GM19240 (cell line): ENCODE data around the gene DAZAP1.

Source experiments
- DNase-seq: peaks from one replicate; pipeline ENCODE4 v3.0.0; 2011; ENCODE audit warnings: low spot score; ENCODE audit not compliant: insufficient read length

DAZAP1 gene

DNA sequence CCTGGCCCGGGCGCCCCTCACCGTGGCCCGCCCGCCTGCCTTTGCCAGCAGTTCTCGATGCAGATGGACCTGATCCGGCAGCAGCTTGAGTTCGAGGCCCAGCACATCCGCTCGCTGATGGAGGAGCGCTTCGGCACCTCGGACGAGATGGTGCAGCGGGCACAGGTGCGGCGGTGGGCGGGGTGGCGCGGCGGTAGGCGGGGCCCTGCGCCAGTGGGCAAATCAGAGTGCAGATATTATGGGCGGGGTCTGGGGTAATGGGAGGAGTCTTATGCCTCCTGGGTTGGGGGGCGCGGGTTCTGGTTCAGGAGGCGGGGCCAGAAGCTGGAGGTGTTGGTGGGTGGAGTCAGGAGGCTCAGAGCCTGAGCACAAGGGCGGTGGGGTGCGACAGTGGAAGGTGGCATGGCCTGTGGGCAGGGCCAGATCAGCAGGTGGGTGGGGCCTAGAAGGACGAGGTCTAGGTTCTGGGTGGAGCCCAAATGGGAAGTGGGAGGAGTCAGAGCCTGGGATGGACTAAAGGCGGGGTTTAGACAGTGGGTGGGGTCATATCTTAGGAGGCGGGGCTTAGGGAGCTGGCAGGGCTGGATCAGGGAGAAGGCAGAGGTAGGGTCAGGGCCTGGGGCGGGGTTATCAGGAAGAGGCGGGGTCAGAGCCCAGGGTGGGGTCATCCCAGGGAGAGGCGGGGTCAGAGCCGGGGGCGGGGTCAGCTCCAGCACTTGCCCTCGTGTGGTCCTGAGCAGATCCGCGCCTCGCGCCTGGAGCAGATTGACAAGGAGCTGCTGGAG is 48.1 kb downstream of the DAZAP1 start:
- DNase-seq = no peak

DNA sequence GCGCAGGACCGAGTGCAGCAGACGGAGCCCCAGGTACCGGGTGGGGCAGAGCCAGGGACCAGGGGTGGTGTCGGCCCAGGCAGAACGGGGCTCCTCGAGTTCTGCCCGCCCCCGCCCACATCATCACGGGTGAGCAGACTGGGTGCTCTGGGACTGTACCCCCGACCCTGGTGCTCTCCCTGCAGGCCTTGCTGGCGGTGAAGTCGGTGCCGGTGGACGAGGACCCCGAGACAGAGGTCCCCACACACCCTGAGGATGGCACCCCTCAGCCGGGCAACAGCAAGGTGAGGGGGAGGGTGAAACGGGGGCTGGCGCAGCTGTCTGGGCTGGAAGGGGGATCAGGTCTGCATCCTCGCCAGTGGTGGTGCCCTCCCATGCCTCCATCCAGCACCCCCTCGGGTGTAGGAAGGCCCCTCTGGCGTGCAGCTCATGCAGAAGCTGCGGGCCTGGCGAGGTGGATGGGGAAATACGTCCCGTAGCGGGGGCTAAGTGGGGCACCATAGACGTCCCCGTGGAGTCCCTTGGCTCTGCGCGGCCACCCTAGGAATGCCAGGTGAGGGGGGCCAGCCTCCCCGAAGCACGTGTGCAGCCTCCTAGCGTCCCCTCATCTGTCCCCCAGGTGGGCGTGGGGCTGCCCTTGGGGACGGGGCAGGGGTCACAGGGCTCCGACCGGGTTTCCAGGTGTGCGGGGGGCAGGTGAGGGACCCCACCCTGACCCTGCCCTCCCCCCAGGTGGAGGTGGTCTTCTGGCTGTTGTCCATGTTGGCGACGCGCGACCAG is 48.9 kb downstream of the DAZAP1 start:
- no peak for DNase-seq

DNA sequence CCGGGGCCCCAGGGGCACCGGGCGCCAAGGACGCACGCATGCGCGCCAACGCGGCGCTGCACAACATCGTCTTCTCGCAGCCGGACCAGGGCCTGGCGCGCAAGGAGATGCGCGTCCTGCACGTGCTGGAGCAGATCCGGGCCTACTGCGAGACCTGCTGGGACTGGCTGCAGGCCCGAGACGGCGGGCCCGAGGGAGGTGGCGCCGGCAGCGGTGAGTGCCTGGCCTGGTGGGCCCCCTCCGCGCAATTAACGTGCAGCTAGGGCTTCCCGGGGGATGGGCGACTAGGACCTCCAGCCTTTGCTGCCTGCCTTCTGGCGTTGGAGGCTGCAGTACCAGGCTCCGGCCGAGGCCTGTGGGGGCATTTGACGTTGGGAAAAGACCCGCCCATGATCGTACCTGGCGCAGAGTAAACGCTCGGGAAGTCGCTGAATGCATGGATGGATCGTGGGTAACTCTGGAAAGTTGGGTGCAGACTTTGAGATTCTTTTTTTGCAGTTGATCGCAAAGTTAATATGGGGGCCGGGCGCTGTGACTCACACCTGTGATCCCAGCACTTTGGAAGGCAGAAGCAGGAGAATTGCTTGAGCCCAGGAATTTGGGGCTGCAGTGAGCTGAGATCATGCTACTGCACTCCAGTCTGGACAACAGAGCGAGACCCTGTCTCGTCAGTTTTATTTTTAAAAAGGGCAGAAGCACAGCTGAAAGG is 49.8 kb downstream of the DAZAP1 start:
- DNase-seq = no peak

DNA sequence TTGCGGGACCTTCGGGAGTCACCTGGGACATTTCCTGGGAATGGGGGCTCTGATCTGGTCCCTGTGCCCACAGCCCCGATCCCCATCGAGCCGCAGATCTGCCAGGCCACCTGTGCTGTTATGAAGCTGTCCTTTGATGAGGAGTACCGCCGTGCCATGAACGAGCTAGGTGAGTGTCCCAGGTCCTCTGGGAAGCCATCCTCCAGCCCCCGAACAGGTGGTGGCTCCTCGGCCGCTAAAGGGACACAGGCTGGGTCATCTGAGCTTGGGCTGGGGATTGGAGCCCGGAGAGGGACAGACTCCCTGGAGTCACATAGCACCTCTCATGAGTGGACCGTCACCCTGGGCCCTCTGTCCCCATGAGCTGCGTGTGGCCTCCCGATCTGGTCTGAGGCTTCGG is 50.5 kb downstream of the DAZAP1 start:
- no peak for DNase-seq

DNA sequence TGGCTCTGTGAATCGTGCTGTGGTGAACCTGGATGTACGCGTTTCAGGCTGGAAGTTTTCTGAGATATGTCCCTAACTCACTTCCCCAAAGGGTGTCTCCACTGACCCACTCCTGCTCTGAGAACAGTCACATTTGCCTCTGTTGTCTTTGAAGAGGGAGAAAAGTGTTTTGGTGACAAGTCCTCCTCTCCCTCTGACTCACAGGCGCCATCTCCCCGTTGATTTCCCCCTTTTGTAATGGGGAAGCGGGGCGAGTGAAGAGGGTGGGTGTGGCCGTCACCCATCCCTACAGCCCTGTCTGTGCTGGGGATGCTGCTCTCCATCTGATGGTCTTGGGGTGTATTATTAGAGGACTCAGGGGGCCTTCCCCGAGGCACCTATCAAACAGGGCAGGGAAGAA is 52.1 kb downstream of the DAZAP1 start:
- DNase-seq = no peak

DNA sequence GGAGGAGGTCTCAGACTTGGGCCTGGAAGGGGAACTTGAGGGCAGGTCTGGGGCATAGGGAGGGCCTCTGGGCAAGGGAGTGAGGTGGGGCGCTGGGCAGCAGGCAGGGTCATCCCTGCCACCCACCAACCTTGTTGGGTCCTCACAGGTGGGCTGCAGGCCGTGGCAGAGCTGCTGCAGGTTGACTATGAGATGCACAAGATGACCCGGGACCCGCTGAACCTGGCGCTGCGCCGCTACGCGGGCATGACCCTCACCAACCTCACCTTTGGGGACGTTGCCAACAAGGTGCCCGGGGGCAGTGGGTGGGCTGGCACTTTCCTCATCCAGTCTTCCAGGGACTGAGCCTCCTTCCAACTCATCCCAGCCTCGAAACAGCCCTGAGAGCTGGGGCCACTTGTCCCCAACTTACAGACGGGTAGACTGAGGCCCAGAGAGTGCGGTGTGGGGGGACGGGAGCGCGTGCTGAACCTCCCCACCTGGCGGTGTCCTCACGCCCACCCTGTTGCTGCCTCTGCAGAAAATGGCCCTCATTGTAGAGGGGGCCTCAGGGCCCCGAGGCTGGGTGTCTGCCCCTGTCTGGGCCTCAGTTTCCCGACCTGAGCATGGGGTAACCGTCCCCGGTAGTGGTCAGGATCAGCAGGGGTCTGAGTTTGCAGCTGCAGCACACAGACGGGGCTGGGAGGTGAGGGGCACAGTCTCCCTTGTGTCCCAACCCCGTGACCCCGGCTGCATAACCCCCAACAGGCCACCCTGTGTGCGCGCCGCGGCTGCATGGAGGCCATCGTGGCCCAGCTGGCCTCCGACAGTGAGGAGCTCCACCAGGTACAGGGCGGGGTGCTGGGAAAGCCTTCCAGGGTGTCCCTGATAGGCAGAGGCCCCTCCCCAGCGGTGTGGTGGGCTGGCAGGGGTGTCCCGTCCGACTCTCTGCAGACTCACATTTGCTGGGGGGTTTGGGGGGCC is 52.9 kb downstream of the DAZAP1 start:
- no peak for DNase-seq

DNA sequence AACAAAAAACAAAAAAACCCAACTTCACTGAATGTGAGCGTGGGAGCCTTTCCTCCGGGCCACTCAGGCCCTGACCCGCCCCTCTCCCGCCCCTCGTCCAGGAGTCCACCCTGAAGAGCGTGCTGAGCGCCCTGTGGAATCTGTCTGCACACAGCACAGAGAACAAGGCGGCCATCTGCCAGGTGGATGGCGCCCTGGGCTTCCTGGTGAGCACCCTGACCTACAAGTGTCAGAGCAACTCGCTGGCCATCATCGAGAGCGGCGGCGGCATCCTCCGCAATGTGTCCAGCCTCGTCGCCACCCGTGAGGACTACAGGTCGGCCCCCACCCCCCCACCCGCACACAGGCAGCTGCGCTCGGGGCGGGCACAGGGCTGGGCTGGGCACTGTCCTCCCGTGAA is 54.5 kb downstream of the DAZAP1 start:
- no peak for DNase-seq

DNA sequence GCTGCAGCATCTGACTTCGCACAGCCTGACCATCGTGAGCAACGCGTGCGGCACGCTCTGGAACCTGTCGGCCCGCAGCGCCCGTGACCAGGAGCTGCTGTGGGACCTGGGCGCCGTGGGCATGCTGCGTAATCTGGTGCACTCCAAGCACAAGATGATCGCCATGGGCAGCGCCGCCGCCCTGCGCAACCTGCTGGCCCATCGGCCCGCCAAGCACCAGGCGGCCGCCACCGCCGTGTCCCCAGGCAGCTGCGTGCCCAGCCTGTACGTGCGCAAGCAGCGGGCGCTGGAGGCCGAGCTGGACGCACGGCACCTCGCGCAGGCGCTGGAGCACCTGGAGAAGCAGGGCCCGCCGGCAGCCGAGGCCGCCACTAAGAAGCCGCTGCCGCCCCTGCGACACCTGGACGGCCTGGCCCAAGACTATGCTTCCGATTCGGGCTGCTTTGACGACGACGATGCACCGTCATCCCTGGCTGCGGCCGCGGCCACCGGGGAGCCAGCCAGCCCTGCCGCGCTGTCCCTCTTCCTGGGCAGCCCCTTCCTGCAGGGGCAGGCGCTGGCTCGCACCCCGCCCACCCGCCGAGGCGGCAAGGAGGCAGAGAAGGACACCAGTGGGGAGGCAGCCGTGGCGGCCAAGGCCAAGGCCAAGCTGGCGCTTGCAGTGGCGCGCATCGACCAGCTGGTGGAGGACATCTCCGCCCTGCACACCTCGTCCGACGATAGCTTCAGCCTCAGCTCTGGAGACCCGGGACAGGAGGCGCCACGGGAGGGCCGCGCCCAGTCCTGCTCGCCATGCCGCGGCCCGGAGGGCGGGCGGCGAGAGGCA is 58.0 kb downstream of the DAZAP1 start:
- no peak for DNase-seq

DNA sequence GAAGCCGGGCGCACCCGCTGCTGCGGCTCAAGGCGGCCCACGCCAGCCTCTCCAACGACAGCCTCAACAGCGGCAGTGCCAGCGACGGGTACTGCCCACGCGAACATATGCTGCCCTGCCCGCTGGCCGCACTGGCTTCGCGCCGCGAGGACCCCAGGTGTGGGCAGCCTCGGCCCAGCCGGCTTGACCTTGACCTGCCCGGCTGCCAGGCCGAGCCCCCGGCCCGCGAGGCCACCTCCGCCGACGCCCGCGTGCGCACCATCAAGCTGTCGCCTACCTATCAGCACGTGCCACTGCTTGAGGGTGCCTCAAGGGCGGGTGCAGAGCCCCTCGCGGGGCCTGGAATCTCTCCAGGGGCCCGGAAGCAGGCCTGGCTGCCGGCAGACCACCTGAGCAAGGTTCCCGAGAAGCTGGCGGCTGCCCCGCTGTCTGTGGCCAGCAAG is 58.7 kb downstream of the DAZAP1 start:
- DNase-seq = no peak

DNA sequence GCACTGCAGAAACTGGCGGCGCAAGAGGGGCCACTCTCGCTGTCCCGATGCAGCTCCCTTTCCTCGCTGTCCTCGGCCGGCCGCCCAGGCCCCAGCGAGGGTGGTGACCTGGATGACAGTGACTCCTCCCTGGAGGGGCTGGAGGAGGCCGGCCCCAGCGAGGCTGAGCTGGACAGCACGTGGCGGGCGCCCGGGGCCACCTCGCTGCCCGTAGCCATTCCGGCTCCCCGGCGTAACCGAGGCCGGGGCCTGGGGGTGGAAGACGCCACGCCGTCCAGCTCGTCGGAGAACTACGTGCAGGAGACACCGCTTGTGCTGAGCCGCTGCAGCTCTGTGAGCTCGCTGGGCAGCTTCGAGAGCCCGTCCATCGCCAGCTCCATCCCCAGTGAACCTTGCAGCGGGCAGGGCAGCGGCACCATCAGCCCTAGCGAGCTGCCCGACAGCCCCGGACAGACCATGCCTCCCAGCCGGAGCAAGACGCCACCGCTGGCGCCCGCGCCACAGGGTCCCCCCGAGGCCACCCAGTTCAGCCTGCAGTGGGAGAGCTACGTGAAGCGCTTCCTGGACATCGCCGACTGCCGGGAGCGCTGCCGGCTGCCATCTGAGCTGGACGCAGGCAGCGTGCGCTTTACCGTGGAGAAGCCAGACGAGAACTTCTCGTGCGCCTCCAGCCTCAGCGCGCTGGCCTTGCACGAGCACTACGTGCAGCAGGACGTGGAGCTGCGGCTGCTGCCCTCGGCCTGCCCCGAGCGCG is 59.3 kb downstream of the DAZAP1 start:
- no peak for DNase-seq

DNA sequence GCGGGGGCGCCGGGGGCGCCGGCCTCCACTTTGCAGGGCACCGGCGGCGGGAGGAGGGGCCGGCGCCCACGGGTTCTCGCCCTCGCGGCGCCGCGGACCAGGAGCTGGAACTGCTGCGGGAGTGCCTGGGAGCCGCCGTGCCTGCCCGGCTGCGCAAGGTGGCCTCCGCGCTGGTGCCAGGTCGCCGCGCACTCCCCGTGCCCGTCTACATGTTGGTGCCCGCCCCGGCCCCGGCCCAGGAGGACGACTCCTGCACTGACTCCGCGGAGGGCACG is 59.8 kb downstream of the DAZAP1 start:
- no peak for DNase-seq

DNA sequence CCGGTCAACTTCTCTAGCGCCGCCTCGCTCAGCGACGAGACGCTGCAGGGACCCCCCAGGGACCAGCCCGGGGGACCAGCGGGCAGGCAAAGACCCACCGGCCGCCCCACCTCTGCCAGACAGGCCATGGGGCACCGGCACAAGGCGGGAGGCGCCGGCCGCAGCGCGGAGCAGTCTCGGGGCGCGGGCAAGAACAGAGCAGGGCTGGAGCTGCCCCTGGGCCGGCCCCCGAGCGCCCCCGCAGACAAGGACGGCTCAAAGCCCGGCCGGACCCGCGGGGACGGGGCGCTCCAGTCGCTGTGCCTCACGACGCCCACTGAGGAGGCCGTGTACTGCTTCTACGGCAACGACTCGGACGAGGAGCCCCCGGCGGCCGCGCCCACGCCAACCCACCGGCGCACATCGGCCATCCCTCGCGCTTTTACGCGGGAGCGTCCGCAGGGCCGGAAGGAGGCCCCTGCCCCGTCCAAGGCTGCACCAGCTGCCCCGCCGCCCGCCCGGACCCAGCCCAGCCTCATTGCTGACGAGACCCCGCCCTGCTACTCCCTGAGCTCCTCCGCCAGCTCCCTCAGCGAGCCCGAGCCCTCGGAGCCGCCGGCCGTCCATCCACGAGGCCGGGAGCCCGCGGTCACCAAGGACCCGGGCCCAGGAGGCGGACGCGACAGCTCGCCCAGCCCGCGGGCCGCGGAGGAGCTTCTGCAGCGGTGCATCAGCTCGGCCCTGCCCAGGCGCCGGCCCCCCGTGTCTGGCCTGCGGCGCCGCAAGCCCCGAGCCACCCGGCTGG is 60.3 kb downstream of the DAZAP1 start:
- DNase-seq = no peak

DNA sequence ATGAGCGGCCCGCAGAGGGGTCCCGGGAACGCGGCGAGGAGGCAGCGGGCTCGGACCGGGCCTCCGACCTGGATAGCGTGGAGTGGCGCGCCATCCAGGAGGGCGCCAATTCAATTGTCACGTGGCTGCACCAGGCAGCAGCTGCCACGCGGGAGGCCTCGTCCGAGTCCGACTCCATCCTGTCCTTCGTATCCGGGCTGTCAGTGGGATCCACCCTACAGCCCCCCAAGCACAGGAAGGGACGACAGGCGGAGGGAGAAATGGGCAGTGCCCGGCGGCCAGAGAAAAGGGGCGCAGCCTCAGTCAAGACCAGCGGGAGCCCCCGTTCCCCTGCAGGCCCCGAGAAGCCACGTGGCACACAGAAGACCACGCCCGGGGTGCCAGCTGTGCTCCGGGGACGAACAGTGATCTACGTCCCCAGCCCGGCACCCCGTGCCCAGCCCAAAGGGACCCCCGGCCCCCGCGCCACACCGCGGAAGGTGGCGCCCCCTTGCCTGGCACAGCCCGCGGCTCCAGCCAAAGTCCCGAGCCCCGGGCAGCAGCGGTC is 61.0 kb downstream of the DAZAP1 start:
- no peak for DNase-seq

DNA sequence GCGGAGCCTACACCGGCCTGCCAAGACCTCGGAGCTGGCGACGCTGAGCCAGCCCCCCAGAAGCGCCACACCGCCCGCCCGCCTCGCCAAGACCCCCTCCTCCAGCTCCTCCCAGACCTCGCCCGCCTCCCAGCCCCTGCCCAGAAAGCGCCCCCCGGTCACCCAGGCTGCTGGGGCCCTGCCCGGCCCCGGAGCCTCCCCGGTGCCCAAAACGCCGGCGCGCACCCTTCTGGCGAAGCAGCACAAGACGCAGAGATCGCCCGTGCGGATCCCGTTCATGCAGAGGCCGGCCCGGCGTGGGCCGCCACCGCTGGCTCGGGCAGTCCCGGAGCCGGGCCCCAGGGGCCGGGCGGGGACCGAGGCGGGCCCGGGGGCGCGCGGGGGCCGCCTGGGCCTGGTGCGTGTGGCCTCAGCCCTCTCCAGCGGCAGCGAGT is 61.5 kb downstream of the DAZAP1 start:
- DNase-seq = no peak

DNA sequence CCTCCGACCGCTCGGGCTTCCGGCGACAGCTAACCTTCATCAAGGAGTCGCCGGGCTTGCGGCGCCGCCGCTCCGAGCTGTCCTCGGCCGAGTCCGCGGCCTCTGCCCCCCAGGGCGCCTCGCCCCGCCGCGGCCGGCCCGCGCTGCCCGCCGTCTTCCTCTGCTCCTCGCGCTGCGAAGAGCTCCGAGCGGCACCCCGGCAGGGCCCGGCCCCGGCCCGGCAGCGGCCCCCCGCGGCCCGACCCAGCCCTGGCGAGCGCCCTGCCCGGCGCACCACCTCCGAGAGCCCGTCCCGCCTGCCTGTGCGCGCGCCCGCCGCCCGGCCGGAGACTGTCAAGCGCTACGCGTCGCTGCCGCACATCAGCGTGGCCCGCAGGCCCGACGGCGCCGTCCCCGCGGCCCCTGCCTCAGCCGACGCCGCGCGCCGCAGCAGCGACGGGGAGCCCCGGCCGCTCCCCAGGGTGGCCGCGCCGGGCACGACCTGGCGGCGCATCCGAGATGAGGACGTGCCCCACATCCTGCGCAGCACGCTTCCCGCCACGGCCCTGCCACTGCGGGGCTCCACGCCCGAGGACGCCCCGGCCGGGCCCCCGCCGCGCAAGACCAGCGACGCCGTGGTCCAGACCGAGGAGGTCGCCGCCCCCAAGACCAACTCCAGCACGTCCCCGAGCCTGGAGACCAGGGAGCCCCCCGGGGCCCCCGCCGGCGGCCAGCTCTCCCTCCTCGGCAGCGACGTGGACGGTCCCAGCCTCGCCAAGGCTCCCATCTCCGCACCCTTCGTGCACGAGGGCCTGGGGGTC is 62.1 kb downstream of the DAZAP1 start:
- DNase-seq = no peak

DNA sequence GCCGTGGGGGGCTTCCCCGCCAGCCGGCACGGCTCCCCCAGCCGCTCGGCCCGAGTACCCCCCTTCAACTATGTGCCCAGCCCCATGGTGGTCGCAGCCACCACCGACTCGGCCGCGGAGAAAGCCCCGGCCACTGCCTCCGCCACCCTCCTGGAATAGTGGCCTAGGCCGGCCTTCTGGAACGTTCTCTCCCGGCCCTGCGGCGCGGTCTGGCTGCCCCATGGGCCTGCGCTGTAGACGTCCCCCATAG is 62.6 kb downstream of the DAZAP1 start:
- DNase-seq = no peak

DNA sequence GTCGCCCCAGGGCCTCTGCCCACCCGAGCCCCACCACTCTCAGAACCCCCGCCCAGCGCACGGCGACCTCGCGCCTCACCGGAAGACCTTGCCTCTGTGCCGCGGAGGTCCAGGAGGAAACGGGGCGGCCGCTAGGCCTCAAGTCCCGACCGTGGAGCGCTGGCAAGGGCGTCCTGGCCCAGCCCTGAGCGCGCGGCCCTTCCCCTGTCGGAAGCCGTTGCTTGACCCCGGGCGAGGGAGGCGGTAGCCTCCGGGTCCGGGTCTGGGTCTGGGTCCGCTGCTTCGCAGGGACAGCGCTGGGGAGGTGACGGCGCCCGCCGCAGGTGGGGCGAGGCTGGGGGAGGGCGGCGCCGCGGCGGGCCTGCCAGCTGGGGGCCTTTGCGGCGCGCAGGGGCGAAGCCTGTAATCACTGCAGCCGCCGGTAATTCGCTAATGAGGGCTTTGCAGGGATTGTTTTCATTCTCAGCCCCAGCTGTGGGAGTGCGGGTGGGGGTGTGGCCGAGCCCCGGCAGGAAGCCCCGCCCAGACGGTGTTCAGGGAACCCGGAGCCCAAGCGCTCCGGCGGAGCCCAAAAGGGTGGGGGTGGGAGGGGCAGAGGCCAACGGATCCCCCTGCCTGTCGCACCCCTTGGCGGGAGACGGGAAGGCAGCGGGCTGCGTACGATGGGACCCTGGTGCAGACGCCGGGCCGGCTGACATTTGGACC is 63.1 kb downstream of the DAZAP1 start:
- no peak for DNase-seq
